ENCODE measurements around the gene CDC42EP2. TPM values are rescaled to one million over a fixed set of nuclear protein-coding genes. Genes with fewer than 3 reads are reported as not detected.
A peak's percentile ranks its signal among the peaks of the same experiment; 100 is the strongest.

CDC42EP2 gene
- total and polyA plus RNA-seq, 2 of the 13 experiments (the other 11 are each of a cell fraction or from before 2014, with no cell fraction given) = 2.3 to 7.1 TPM

GRCh38 chr11:65315204-65315865 is 669 bp downstream of the CDC42EP2 start (continued):
- peak; percentile 51 for TF ChIP-seq ZNF574 (CRISPR knock-in tag; IDR thresholded peaks at IDR 0.05)
- no peak for TF ChIP-seq NBN (conservative IDR thresholded peaks at IDR 0.05)
- TF ChIP-seq TFE3 (CRISPR knock-in tag; IDR thresholded peaks at IDR 0.05) = 0 out of 2 replicates have a peak, but pooled peaks have one; percentile 20
- TF ChIP-seq NCOR1 (IDR thresholded peaks at IDR 0.05; ENCODE audit: borderline replicate concordance, low read length) = 0 out of 2 replicates have a peak, but pooled peaks have one; percentile 24
- no peak for TF ChIP-seq PBX2 (CRISPR knock-in tag; IDR thresholded peaks at IDR 0.05)
- TF ChIP-seq WIZ (CRISPR knock-in tag; IDR thresholded peaks at IDR 0.05) = no peak
- no peak for TF ChIP-seq GLI4 (CRISPR knock-in tag; IDR thresholded peaks at IDR 0.05; ENCODE audit: borderline replicate concordance)
- 0 out of 2 replicates have a peak, but pooled peaks have one; percentile 21 for TF ChIP-seq ZNF280D (CRISPR knock-in tag; IDR thresholded peaks at IDR 0.05)
- no peak for TF ChIP-seq ETS1 (CRISPR knock-in tag; IDR thresholded peaks at IDR 0.05)
- TF ChIP-seq EZH2 (conservative IDR thresholded peaks at IDR 0.05; ENCODE audit: low read depth, low read length) = no peak
- no peak for TF ChIP-seq ZNF629 (CRISPR knock-in tag; conservative IDR thresholded peaks at IDR 0.05)
- TF ChIP-seq AKAP8 (CRISPR knock-in tag; IDR thresholded peaks at IDR 0.05) = 0 out of 2 replicates have a peak, but pooled peaks have one; percentile 27
- TF ChIP-seq ZNF30 (CRISPR knock-in tag; IDR thresholded peaks at IDR 0.05) = no peak
- no peak for TF ChIP-seq NR2C2 (CRISPR knock-in tag; IDR thresholded peaks at IDR 0.05; ENCODE audit: borderline replicate concordance)
- no peak for TF ChIP-seq ZNF713 (CRISPR knock-in tag; IDR thresholded peaks at IDR 0.05)
- peak; percentile 43 for TF ChIP-seq TEAD3 (CRISPR knock-in tag; optimal IDR thresholded peaks at IDR 0.05; ENCODE audit: borderline replicate concordance)
